ENCODE data around the gene RBM26. TPM values are rescaled to one million over a fixed set of nuclear protein-coding genes. Genes with fewer than 3 reads are reported as not detected.

Gene RBM26
- total RNA-seq, 1 experiment from 2014 or later, result 70.5 TPM

DNA sequence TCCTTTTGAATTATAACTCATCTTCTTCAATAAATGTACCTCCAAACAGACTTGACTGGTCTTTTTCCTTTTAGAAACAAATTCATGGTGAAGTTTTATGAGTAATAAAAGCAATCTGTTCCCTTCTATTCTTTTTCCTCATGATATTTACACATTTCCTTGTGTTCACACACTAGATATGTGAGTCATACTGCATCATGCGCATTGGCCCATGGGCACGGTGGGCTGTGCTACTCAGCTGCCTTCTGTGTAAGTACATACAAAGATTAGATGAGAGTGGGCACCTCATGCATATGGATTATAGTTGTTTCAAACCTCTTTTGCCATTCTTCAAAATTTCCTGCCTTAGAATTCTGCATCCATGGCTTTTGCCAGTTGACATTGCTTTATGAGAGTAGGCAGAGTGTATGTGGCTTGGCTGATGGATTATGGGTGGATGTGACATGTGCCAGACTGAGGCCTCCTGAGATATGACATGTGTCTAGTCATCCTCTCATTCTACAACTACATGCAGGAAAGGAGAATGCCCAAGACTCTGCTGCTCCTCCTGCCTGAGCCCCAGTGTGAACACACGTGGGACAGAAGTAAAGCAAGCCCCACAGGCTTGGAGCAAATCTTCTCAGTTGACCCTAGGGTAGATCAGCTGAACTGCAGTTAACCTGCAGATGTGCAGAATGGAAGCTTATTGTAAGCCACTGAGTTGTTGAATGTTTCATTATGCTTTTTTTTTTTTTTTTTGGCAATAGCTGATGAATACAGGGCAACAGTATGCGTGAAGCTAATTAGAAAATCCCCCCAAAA lies 109.9 kb downstream of the RBM26 start:
- no peak overlapping the region for H2BK12ac ChIP-seq (ENCODE audit: insufficient read length, low read depth, low read length)
- TF ChIP-seq, protein P1, sequence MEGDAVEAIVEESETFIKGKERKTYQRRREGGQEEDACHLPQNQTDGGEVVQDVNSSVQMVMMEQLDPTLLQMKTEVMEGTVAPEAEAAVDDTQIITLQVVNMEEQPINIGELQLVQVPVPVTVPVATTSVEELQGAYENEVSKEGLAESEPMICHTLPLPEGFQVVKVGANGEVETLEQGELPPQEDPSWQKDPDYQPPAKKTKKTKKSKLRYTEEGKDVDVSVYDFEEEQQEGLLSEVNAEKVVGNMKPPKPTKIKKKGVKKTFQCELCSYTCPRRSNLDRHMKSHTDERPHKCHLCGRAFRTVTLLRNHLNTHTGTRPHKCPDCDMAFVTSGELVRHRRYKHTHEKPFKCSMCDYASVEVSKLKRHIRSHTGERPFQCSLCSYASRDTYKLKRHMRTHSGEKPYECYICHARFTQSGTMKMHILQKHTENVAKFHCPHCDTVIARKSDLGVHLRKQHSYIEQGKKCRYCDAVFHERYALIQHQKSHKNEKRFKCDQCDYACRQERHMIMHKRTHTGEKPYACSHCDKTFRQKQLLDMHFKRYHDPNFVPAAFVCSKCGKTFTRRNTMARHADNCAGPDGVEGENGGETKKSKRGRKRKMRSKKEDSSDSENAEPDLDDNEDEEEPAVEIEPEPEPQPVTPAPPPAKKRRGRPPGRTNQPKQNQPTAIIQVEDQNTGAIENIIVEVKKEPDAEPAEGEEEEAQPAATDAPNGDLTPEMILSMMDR (conservative IDR thresholded peaks at IDR 0.05), result no peak; the same call in 2 of the 3 replicates
- H3K27ac ChIP-seq (ENCODE audit: insufficient read length, low read depth, low read length), result no peak overlapping the region
- H3K79me1 ChIP-seq (ENCODE audit: insufficient read depth, low read depth, low read length, poor library complexity, severe bottlenecking), result no peaks in the 10 kb centered on the region
- peaks cover 13% of the 10 kb centered on the region for H3K9me3 ChIP-seq (ENCODE audit: control insufficient read depth, low read depth, low read length)
- no CpG with 5 or more reads among the region's 4 CpGs for WGBS (ENCODE audit: extremely low coverage, insufficient read length, low lambda C conversion rate)
- H2AK5ac ChIP-seq (ENCODE audit: insufficient read length, low read length), result no peak overlapping the region
- H3K9me3 Mint-ChIP-seq, result peaks cover 3 to 5% of the 10 kb centered on the region in 2 experiments; a peak in 3 of 5 replicates
- no peak overlapping the region for H3K27ac Mint-ChIP-seq
- H3K18ac ChIP-seq (ENCODE audit: insufficient read length, low read depth, low read length), result no peak overlapping the region
- no peak overlapping the region for H2BK120ac ChIP-seq (ENCODE audit: low read depth, low read length, poor library complexity, severe bottlenecking)
- no peak overlapping the region for H3K23ac ChIP-seq (ENCODE audit: insufficient read length, low read depth, low read length)
- H4K91ac ChIP-seq (ENCODE audit: insufficient read length, low read depth, low read length), result no peak overlapping the region
- no peak overlapping the region for H3T11ph ChIP-seq (ENCODE audit: low read length)
- no peak overlapping the region for H2BK15ac ChIP-seq (ENCODE audit: low read depth, low read length)
- H3K14ac ChIP-seq (ENCODE audit: insufficient read depth, low read length), result no peak overlapping the region
- no peaks in the 10 kb centered on the region for H4K20me1 ChIP-seq (ENCODE audit: control insufficient read depth, insufficient read depth, insufficient read length)
- H2AFZ ChIP-seq (ENCODE audit: low read length), result no peak overlapping the region
- no peaks in the 10 kb centered on the region for H3K23me2 ChIP-seq (ENCODE audit: insufficient read length, low read depth, low read length, poor library complexity, severe bottlenecking)
- no peaks in the 10 kb centered on the region; a peak in 1 of 4 replicates for H3K4me1 Mint-ChIP-seq
- H3K27me3 ChIP-seq (ENCODE audit: insufficient read depth, low read length), result no peaks in the 10 kb centered on the region
- peaks cover 0 to 4% (median 3%) of the 10 kb centered on the region in 3 experiments; a peak in 5 of 7 replicates for H3K36me3 Mint-ChIP-seq (ENCODE audit: insufficient read depth in 1 of 3, low read depth in 3 of 3)
- H3K4me1 ChIP-seq (ENCODE audit: insufficient read depth, low read length), result no peaks in the 10 kb centered on the region
- H3K79me2 ChIP-seq (ENCODE audit: insufficient read depth, low read length), result no peaks in the 10 kb centered on the region
- H3K56ac ChIP-seq (ENCODE audit: insufficient read length, low read depth, low read length), result no peak overlapping the region
- DNase-seq, result no peak
- no peak overlapping the region for H3K9ac ChIP-seq (ENCODE audit: extremely low read depth, insufficient read length, low read length)
- H4K5ac ChIP-seq (ENCODE audit: insufficient read length, low read depth, low read length), result no peak overlapping the region
- no peak overlapping the region for H2BK5ac ChIP-seq (ENCODE audit: insufficient read length, low read length)
- H3K4me3 Mint-ChIP-seq, result no peak overlapping the region
- H2BK20ac ChIP-seq (ENCODE audit: low read depth, low read length, poor library complexity, severe bottlenecking), result no peak overlapping the region
- H3K4ac ChIP-seq (ENCODE audit: low read depth, low read length), result no peak overlapping the region
- H3K4me2 ChIP-seq (ENCODE audit: insufficient read depth, insufficient read length, low read length), result no peak overlapping the region
- no peaks in the 10 kb centered on the region for H3K27me3 Mint-ChIP-seq (ENCODE audit: low read depth)
- H4K8ac ChIP-seq (replicated peaks; ENCODE audit: insufficient read length, low read depth, low read length), result no peak overlapping the region
